ENCODE data around the gene TTC39A.
A peak's percentile ranks its signal among the peaks of the same experiment; 100 is the strongest.

TTC39A gene

GRCh38 chr1:51238034-51238403, 92.3 kb downstream of the TTC39A start:
- no peaks in the 10 kb centered on the region; the same call in 1 of the 2 replicates for H3K27me3 ChIP-seq (ENCODE audit: insufficient read depth, low read length)
- WGBS, result 48% methylated on average over 7 of the region's 7 CpGs
- H3K36me3 ChIP-seq (ENCODE audit: insufficient read depth, low read length), result no peaks in the 10 kb centered on the region
- H3K27ac ChIP-seq (ENCODE audit: low read depth, low read length), result no peak overlapping the region
- H3K4me3 ChIP-seq (ENCODE audit: low read length), result peak overlapping the region; percentile 97
- H3K9ac ChIP-seq (ENCODE audit: low read depth, low read length), result peak overlapping the region; percentile 6; the same call in 1 of the 2 replicates
- peaks cover 27% of the 10 kb centered on the region for H3K4me1 ChIP-seq (ENCODE audit: insufficient read depth, low read length)
- H3K9me3 ChIP-seq (ENCODE audit: insufficient read depth, low read depth, low read length), result no peaks in the 10 kb centered on the region

GRCh38 chr1:51237351-51238033, 92.9 kb downstream of the TTC39A start:
- Histone ChIP-seq H3K36me3 (ENCODE audit: insufficient read depth, low read length) (no peaks in the 10 kb centered on the region), H3K27me3 (ENCODE audit: insufficient read depth, low read length) (no peaks in the 10 kb centered on the region; the same call in 1 of the 2 replicates), H3K9ac (ENCODE audit: low read depth, low read length) (peak overlapping the region; percentile 84), H3K27ac (ENCODE audit: low read depth, low read length) (no peak overlapping the region), H3K4me3 (ENCODE audit: low read length) (peak overlapping the region; percentile 97), H3K9me3 (ENCODE audit: insufficient read depth, low read depth, low read length) (no peaks in the 10 kb centered on the region), H3K4me1 (ENCODE audit: insufficient read depth, low read length) (peaks cover 27% of the 10 kb centered on the region)
- 40% methylated on average over 4 of the region's 9 CpGs for WGBS
